K562 (cell line): ENCODE results near the gene IZUMO3. TPM values are rescaled to one million over a fixed set of nuclear protein-coding genes. Genes with fewer than 3 reads are reported as not detected.

Experiments
- HDAC6 ChIP-seq: IDR thresholded peaks from 2 replicates; pipeline ENCODE4 v1.6.1; 2012; ENCODE audit warnings: low read depth, mild to moderate bottlenecking, control low read depth, inconsistent platforms, low read length, moderate library complexity
- HNRNPH1 ChIP-seq: fragments of 200-400 bp; formaldehyde crosslinking; optimal IDR thresholded peaks from 2 replicates; pipeline ENCODE3; 2017; ENCODE audit warnings: low read depth, mild to moderate bottlenecking, low read length, moderate library complexity
- POLR2B ChIP-seq: fragments of 450-650 bp; IDR thresholded peaks from 2 replicates; pipeline ENCODE4 v1.6.1; 2018; ENCODE audit warnings: low read depth; ENCODE audit not compliant: partially characterized antibody
- SREBF1 ChIP-seq: fragments of 150-350 bp; IDR thresholded peaks from 2 replicates; pipeline ENCODE4 v1.6.1; 2014; ENCODE audit warnings: antibody characterized with exemption, low read depth, low read length, borderline replicate concordance
- ZNF282 ChIP-seq: sonication (generic); formaldehyde crosslinking; IDR thresholded peaks from 2 replicates; pipeline ENCODE4 v1.8.1; 2023; ENCODE audit warnings: missing genetic modification reagents
- polyA plus RNA-seq, 8 experiments: library from polyadenylated mRNA; depleted of rRNA in 4 of 8; stranded (reverse) in 5 of 8; unstranded in 3 of 8; fragments of >200 nt; fragmentation: Nextera tagmentation in 2 of 8; fragmentation: Illumina TruSeq in 1 of 8; extraction: Ambion mirVana in 2 of 8; extraction: Trizol in 1 of 8; gene quantifications; 2 replicates each; pipeline versions ENCODE4 v1.2.1 to v1.2.3, GENCODE V29; 2011 to 2014; ENCODE audit warnings: inconsistent platforms in 1 of 8, missing spikeins in 1 of 8
- total RNA-seq, 7 experiments: library from RNA; depleted of rRNA in 6 of 7; stranded (reverse); fragments of >200 nt in 6 of 7; fragmentation: Illumina TruSeq in 2 of 7; extraction: Trizol in 2 of 7; gene quantifications; 2 replicates each; pipeline versions ENCODE4 v1.2.1 to v1.2.3, GENCODE V29; 2011 to 2021; ENCODE audit warnings: low replicate concordance in 1 of 7
- TF ChIP-seq, protein P1 (sequence below), 2 experiments: fragments of 450-650 bp; IDR thresholded peaks; 2 replicates each; pipeline ENCODE4 v1.6.1; 2018; ENCODE audit warnings: mild to moderate bottlenecking in 2 of 2, low read depth in 1 of 2; ENCODE audit not compliant: partially characterized antibody in 2 of 2
- TF ChIP-seq, protein P2 (sequence below): sonication (generic); formaldehyde crosslinking; IDR thresholded peaks from 2 replicates; pipeline ENCODE4 v1.8.0; 2022; ENCODE audit warnings: missing genetic modification reagents, mild to moderate bottlenecking, moderate library complexity, borderline replicate concordance

Gene IZUMO3
- total and polyA plus RNA-seq, 9 of the 15 experiments (the other 6 are each of a cell fraction or from before 2014, with no cell fraction given), result not detected

DNA sequence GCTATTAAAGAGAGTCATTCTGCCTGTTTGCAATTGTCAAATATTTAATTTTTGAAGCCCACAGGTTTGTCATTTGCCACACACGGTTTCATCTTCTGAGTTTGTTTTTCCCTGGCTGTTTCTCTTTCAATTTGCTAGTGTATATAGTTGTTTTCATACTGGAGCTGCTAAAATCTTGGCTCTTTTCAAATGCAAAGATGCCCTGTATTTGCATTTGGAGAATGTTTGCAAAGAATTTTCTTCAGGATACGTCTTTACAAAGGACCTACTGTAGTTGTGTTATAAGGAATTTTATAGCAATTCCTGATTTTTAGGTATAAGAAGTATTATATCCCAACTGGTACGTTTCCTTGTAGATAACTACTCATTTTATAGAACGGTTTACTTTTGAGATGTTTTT is 48.0 kb downstream of the IZUMO3 start (continued):
- TF ChIP-seq, protein P1, sequence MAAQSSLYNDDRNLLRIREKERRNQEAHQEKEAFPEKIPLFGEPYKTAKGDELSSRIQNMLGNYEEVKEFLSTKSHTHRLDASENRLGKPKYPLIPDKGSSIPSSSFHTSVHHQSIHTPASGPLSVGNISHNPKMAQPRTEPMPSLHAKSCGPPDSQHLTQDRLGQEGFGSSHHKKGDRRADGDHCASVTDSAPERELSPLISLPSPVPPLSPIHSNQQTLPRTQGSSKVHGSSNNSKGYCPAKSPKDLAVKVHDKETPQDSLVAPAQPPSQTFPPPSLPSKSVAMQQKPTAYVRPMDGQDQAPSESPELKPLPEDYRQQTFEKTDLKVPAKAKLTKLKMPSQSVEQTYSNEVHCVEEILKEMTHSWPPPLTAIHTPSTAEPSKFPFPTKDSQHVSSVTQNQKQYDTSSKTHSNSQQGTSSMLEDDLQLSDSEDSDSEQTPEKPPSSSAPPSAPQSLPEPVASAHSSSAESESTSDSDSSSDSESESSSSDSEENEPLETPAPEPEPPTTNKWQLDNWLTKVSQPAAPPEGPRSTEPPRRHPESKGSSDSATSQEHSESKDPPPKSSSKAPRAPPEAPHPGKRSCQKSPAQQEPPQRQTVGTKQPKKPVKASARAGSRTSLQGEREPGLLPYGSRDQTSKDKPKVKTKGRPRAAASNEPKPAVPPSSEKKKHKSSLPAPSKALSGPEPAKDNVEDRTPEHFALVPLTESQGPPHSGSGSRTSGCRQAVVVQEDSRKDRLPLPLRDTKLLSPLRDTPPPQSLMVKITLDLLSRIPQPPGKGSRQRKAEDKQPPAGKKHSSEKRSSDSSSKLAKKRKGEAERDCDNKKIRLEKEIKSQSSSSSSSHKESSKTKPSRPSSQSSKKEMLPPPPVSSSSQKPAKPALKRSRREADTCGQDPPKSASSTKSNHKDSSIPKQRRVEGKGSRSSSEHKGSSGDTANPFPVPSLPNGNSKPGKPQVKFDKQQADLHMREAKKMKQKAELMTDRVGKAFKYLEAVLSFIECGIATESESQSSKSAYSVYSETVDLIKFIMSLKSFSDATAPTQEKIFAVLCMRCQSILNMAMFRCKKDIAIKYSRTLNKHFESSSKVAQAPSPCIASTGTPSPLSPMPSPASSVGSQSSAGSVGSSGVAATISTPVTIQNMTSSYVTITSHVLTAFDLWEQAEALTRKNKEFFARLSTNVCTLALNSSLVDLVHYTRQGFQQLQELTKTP (IDR thresholded peaks at IDR 0.05; ENCODE audit: low read depth in 1 of 2, partially characterized antibody in 2 of 2), result no peak
- no peak for TF ChIP-seq SREBF1
- TF ChIP-seq, protein P2, sequence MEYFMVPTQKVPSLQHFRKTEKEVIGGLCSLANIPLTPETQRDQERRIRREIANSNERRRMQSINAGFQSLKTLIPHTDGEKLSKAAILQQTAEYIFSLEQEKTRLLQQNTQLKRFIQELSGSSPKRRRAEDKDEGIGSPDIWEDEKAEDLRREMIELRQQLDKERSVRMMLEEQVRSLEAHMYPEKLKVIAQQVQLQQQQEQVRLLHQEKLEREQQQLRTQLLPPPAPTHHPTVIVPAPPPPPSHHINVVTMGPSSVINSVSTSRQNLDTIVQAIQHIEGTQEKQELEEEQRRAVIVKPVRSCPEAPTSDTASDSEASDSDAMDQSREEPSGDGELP (CRISPR knock-in tag), result no peak
- no peak for TF ChIP-seq POLR2B
- TF ChIP-seq ZNF282 (CRISPR knock-in tag), result no peak
- no peak for TF ChIP-seq HDAC6
- TF ChIP-seq HNRNPH1, result no peak
